ENCODE measurements around the gene HERC2.
"Not testable (repeated sequence)": the region's sequence is repeated elsewhere in the genome, so short reads cannot be mapped to it uniquely, and the experiment has no call there.

HERC2 gene

GRCh38 chr15:28128031-28128430, 193.9 kb downstream of the HERC2 start:
- no peak for DNase-seq

GRCh38 chr15:28127036-28127435, 194.9 kb downstream of the HERC2 start:
- no peak for DNase-seq

GRCh38 chr15:28125673-28126651, 196.0 kb downstream of the HERC2 start:
- peak; percentile 46 for DNase-seq

- DNase-seq = no peak
Measured at GRCh38 chr15:28124841-28125240, 197.1 kb downstream of the HERC2 start.

GRCh38 chr15:28123408-28124023, 198.5 kb downstream of the HERC2 start:
- DNase-seq = peak; percentile 63

- DNase-seq = no peak
Measured at GRCh38 chr15:28122038-28122949, 199.7 kb downstream of the HERC2 start.

- not testable (repeated sequence) for DNase-seq
Measured at GRCh38 chr15:28121577-28121976, 200.4 kb downstream of the HERC2 start.

- no peak for DNase-seq
Measured at GRCh38 chr15:28120359-28120640, 201.7 kb downstream of the HERC2 start.

- no peak for DNase-seq
Measured at GRCh38 chr15:28118531-28118930, 203.4 kb downstream of the HERC2 start.

GRCh38 chr15:28118083-28118482, 203.9 kb downstream of the HERC2 start:
- no peak for DNase-seq

GRCh38 chr15:28117432-28117990, 204.5 kb downstream of the HERC2 start:
- DNase-seq = no peak

GRCh38 chr15:28116521-28117431, 205.2 kb downstream of the HERC2 start:
- DNase-seq = no peak

- DNase-seq = no peak
Measured at GRCh38 chr15:28115871-28116270, 206.1 kb downstream of the HERC2 start.

- no peak for DNase-seq
Measured at GRCh38 chr15:28114721-28115622, 207.0 kb downstream of the HERC2 start.

- DNase-seq = no peak
Measured at GRCh38 chr15:28114114-28114455, 207.9 kb downstream of the HERC2 start.

- no peak for DNase-seq
Measured at GRCh38 chr15:28113394-28114113, 208.4 kb downstream of the HERC2 start.

- no peak for DNase-seq
Measured at GRCh38 chr15:28112962-28113361, 209.0 kb downstream of the HERC2 start.

- DNase-seq = no peak
Measured at GRCh38 chr15:28112101-28112760, 209.7 kb downstream of the HERC2 start.

GRCh38 chr15:28111543-28111942, 210.4 kb downstream of the HERC2 start:
- DNase-seq = no peak

GRCh38 chr15:28110481-28110881, 211.5 kb downstream of the HERC2 start:
- DNase-seq = no peak
